Activated CD8-positive, alpha-beta memory T cell treated with anti-CD3 and anti-CD28 coated beads, Interleukin-2, amount 50 U/mL, for 48 hours (primary cell): ENCODE data around the gene LDLRAP1.

ENCODE experiments used
- DNase-seq: peaks from one replicate; pipeline ENCODE4 v3.0.0-alpha.2; 2020

Gene LDLRAP1

GRCh38 chr1:25524568-25525360 lies 18.6 kb upstream of the LDLRAP1 start:
- no peak for DNase-seq

GRCh38 chr1:25525361-25525688 lies 18.1 kb upstream of the LDLRAP1 start:
- DNase-seq, result no peak

- no peak for DNase-seq
Observed at GRCh38 chr1:25526753-25527152, 16.7 kb upstream of the LDLRAP1 start.

- no peak for DNase-seq
Observed at GRCh38 chr1:25527226-25527846, 16.1 kb upstream of the LDLRAP1 start.

- no peak for DNase-seq
Observed at GRCh38 chr1:25527946-25528595, 15.3 kb upstream of the LDLRAP1 start.

- DNase-seq, result no peak
Observed at GRCh38 chr1:25528881-25529517, 14.4 kb upstream of the LDLRAP1 start.

GRCh38 chr1:25529518-25530185 lies 13.8 kb upstream of the LDLRAP1 start:
- no peak for DNase-seq

GRCh38 chr1:25530186-25531081 lies 13.0 kb upstream of the LDLRAP1 start:
- DNase-seq, result no peak

- no peak for DNase-seq
Observed at GRCh38 chr1:25531082-25531461, 12.3 kb upstream of the LDLRAP1 start.

- DNase-seq, result no peak
Observed at GRCh38 chr1:25532970-25533369, 10.4 kb upstream of the LDLRAP1 start.

- DNase-seq, result no peak
Observed at GRCh38 chr1:25533775-25534409, 9.5 kb upstream of the LDLRAP1 start.

- no peak for DNase-seq
Observed at GRCh38 chr1:25534410-25534788, 9.0 kb upstream of the LDLRAP1 start.

GRCh38 chr1:25536124-25536523 lies 7.3 kb upstream of the LDLRAP1 start:
- no peak for DNase-seq

GRCh38 chr1:25537153-25537831 lies 6.1 kb upstream of the LDLRAP1 start:
- DNase-seq, result no peak

GRCh38 chr1:25538191-25538767 lies 5.1 kb upstream of the LDLRAP1 start:
- DNase-seq, result no peak

- DNase-seq, result no peak
Observed at GRCh38 chr1:25540750-25541342, 2.6 kb upstream of the LDLRAP1 start.

GRCh38 chr1:25541425-25541824 lies 2.0 kb upstream of the LDLRAP1 start:
- no peak for DNase-seq

- no peak for DNase-seq
Observed at GRCh38 chr1:25541889-25542658, 1.3 kb upstream of the LDLRAP1 start.

GRCh38 chr1:25543005-25543424 lies 391 bp upstream of the LDLRAP1 start:
- DNase-seq, result no peak
